Activated gamma-delta T cell treated with Interleukin-2 at 50 U/mL for 16 hours (primary cell): ENCODE data around the gene LLGL1.

Experiments
- DNase-seq: peaks from one replicate; pipeline ENCODE4 v3.0.0-alpha.2; 2020

The LLGL1 gene

GRCh38 chr17:18253947-18254821 is 28.7 kb downstream of the LLGL1 start:
- DNase-seq: no peak

GRCh38 chr17:18254888-18255649 is 29.6 kb downstream of the LLGL1 start:
- no peak for DNase-seq

GRCh38 chr17:18256351-18256750 is 30.9 kb downstream of the LLGL1 start:
- no peak for DNase-seq

GRCh38 chr17:18256776-18257175 is 31.3 kb downstream of the LLGL1 start:
- DNase-seq: no peak

DNA sequence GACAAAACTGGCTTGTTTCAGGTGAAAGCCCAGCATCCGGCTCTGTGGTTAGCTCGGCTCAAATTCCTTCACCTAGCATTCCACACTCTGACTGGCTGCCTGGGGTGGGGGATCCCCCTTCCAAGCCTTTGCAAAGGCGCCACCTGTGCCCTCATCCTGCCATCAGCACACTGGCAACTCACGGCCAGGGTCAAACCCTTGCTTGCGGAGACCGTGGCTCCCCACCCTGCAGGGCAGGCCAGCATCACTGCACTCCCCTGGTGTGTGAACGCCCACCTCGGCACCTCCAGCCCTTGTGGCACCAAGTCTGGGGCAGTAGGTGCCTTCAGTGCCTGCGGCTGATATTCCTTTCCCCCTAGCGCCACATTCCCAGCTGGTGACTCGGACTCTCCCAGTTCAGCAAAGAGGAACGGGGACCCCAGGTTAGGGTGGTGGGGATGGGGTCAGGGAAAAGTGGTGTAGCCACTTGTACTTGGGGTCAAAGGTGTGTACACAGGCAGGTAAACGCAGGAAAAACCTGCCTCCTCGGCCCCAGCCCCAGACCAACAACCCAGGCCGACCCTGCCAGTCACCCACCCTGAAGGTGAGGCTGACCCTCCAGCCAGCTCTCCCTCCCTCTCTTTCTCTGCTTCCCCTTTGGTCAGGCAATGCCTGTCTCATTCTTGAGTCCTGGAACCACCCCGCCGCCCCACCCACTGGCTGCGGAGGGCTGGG is 32.0 kb downstream of the LLGL1 start:
- DNase-seq: no peak

GRCh38 chr17:18257982-18258355 is 32.5 kb downstream of the LLGL1 start:
- DNase-seq: peak; percentile 36

DNA sequence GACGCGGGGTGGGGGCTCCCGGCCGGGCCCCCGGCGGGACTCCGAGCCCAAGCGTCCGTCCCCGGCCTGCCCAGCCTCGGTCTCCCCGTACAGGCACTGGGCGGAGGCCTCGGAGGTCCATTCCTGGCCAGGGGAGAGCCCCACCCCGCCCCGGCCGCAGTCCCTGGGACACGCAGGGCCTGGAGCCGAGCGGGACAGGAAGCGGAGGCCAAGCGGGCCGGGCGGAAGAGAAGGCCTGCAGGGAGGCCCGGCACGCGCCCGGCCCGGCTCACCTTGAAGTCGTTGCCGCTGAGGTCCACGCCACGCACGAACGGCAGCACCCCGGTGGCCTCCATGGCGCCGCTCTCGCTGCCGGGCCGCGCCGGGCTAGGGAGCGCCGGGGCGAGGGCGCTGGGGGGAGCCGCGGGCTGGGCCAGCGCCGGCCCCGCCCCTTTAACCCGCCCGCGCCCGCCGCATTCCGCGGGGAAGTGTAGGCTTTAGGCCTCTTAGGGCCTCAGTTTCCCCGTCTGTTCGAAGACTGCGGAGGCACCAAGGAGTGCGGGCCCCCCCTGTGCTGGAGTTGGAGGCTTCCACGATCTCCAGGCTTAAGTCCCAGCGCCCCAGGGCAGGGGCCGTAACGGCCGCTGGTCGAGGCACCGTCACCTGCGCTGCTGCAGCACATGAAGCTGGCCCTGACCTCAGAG is 33.1 kb downstream of the LLGL1 start, which contains the start of gene FLII:
Gene FLII (minus strand): TSS at position 383 of the 683 bp plus-strand sequence. CDS start 48 bp downstream, at position 335.
- peak; percentile 47 for DNase-seq

DNA sequence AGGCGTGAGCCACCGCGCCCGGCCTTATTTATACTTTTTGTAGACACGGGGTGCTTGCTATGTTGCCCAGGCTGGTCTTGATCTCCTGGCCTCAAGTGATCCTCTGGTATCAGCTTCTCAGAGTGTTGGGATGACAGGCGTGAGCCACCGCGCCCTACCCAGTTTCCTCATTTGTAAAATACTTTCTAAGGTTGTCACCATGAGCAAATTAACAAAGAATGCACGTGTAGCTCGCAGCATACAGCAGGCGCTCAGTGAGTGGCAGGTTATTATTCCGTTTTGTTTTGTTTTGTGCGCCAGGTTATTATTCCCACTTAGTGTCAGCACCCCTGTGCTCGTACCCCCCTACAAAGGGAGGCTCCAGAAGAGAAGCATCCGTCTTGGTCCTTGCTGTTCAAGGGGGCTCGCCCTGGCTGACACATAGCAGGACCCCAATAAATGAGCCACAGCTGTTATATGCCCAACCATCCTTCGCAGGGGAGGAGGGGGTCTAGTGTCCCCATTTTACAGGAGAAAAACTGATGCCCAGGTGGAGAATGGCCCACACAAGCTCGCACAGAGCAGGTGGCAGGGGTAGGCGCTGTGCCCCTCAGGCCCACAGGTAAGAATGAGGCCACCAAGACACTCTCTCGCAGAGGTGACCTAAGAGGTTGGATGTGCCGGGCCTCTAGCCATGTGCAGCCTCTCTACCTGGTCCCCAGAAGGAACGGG is 34.3 kb downstream of the LLGL1 start:
- no peak for DNase-seq

GRCh38 chr17:18260332-18261145 is 35.1 kb downstream of the LLGL1 start, which contains the start of gene MIEF2:
MIEF2 (plus strand) TSS chr17:18260662; CDS start chr17:18262721, 2,059 bp downstream.
- DNase-seq: peak; percentile 91

DNA sequence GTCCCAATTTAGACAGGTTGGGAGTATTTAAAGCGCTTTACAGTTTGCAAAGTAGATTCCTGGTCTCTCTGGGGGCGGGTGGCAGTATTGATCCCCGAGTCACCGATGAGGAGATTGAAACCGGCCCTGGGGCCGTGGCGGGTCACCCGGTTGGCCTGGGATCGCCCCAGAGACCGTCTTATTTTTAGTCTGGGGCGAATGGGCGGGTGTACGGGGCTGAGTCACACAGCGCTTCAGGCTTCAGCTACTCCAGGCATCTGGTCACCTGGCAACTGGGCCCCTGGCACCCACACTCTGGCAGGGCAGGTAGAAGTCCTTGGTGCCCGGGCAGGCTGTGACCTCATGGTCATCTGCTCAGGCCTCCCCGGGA is 35.7 kb downstream of the LLGL1 start:
- peak; percentile 29 for DNase-seq

- DNase-seq: no peak
Observed at GRCh38 chr17:18261659-18262058, 36.2 kb downstream of the LLGL1 start.

- no peak for DNase-seq
Observed at GRCh38 chr17:18262111-18262510, 36.7 kb downstream of the LLGL1 start.

DNA sequence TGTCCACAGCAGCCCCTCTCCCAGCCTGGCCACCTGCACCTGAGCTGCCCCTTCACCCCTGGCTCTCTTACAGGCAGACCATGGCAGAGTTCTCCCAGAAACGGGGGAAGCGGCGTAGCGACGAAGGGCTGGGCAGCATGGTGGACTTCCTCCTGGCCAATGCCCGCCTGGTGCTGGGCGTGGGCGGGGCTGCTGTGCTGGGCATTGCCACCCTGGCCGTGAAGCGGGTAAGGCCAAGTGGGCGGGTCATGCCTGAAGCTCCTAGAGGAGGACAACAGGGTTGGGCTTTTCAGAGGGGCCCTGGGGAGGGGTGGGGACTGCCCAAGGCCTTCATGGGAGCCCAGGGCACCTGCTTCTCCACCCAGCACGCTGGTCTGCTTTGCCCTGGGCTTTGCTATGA is 37.2 kb downstream of the LLGL1 start:
- DNase-seq: no peak

- DNase-seq: no peak
Observed at GRCh38 chr17:18263885-18264682, 38.6 kb downstream of the LLGL1 start.

- peak; percentile 26 for DNase-seq
Observed at GRCh38 chr17:18267366-18267765, 41.9 kb downstream of the LLGL1 start.

DNA sequence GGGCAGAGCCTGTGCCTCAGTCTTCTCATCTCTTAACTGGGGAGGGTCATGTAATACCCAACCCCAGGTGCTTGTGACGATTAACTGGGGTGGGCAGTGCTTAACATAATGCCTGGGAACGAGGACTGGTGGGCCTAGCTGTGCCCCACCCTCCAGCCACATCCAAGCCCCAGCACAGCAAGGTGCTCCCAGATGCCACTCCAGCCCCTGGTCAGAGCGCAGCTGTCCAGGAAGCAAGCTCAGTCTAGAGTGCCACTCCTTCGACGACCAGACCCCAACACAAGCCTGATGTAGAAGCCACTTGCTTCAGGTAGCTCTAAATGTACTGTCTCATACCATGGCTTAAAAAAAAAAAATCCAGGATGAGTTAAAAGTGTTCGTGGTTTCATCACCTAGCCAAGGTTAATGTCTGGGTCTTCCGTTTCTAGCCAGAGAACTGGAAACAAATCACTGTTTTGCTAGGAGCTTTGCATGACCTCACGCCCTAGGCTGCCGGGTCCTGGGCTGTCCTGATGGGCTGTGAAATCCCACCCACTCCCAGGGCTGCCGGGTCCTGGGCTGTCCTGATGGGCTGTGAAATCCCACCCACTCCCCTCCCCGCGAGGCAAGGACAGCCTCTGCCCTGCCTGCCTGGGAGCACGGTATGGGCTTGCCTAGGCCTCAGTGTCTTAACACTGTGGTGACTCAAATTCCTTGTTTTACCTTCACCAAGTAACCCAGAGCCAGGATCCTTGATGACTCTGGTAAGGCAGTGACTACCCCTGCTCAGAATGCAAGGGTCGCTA is 42.7 kb downstream of the LLGL1 start:
- no peak for DNase-seq

- no peak for DNase-seq
Observed at GRCh38 chr17:18270046-18270931, 44.9 kb downstream of the LLGL1 start.

DNA sequence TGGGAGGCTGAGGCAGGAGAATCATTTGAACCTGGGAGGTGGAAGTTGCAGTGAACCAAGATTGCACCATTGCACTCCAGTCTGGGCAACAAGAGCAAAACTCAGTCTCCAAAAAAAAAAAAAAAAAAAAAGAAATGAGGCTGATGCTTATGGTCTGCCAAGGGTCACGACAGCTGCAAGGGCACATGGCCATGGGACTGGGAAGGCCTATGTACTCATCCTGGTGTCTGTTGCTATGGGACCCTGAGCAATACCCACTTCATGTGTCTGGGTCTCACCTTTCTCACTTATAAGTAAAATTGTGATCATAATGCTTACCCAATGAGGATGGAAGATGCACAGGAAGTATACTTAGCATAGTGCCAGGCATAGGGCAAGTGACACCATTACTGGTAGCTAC is 51.6 kb downstream of the LLGL1 start:
- no peak for DNase-seq
